BJ (cell line): ENCODE measurements around the gene PPM1A. TPM values are rescaled to one million over a fixed set of nuclear protein-coding genes. Genes with fewer than 3 reads are reported as not detected.

ENCODE experiments used
- CTCF ChIA-PET: fragments of 350-600 bp; formaldehyde crosslinking; extraction: SDS; loops from one replicate; lab custom pipeline; 2021; ENCODE audit warnings: antibody characterized with exemption, inconsistent platforms; lab: Yijun Ruan, JAX
- POLR2A ChIA-PET: fragments of 300-600 bp; sonication (Branson Sonifier 250); formaldehyde crosslinking; extraction: SDS; loops from one replicate; lab custom pipeline; 2021; ENCODE audit warnings: antibody characterized with exemption; lab: Charles Lee
- DNase-seq: peaks from one replicate; pipeline ENCODE4 v3.0.0-alpha.2; 2011; ENCODE audit warnings: low read depth
- H3K27me3 ChIP-seq: 2 replicates; pipeline ENCODE4 v1.6.0; 2011; ENCODE audit warnings: low read length; ENCODE audit not compliant: control insufficient read depth, insufficient read depth
- H3K36me3 ChIP-seq: 2 replicates; pipeline ENCODE4 v1.5.1; 2011; ENCODE audit warnings: low read length; ENCODE audit not compliant: control insufficient read depth, insufficient read depth
- H3K4me3 ChIP-seq: 2 replicates; pipeline ENCODE4 v1.5.1; 2011; ENCODE audit warnings: low read depth, mild to moderate bottlenecking, control low read depth, low read length
- polyA plus RNA-seq: library from polyadenylated mRNA; depleted of rRNA; stranded (reverse); fragments of >200 nt; gene quantifications from 2 replicates; pipeline ENCODE4 v1.2.3, GENCODE V29; 2011
- TF ChIP-seq, protein P1 (sequence below): IDR thresholded peaks from 2 replicates; pipeline ENCODE4 v1.5.1; 2011; ENCODE audit warnings: low read depth, mild to moderate bottlenecking, control low read depth, inconsistent platforms, low read length, moderate library complexity; ENCODE audit not compliant: insufficient read depth

Gene PPM1A
- polyA plus RNA-seq, 1 experiment = 18.5 TPM

GRCh38 chr14:60257865-60258264 is 8.8 kb downstream of the PPM1A start:
- Histone ChIP-seq H3K4me3 (no peak overlapping the region), H3K27me3 (no peaks in the 10 kb centered on the region), H3K36me3 (no peaks in the 10 kb centered on the region)
- POLR2A ChIA-PET = no interaction called here
- CTCF ChIA-PET = no interaction called here
- TF ChIP-seq, protein P1, sequence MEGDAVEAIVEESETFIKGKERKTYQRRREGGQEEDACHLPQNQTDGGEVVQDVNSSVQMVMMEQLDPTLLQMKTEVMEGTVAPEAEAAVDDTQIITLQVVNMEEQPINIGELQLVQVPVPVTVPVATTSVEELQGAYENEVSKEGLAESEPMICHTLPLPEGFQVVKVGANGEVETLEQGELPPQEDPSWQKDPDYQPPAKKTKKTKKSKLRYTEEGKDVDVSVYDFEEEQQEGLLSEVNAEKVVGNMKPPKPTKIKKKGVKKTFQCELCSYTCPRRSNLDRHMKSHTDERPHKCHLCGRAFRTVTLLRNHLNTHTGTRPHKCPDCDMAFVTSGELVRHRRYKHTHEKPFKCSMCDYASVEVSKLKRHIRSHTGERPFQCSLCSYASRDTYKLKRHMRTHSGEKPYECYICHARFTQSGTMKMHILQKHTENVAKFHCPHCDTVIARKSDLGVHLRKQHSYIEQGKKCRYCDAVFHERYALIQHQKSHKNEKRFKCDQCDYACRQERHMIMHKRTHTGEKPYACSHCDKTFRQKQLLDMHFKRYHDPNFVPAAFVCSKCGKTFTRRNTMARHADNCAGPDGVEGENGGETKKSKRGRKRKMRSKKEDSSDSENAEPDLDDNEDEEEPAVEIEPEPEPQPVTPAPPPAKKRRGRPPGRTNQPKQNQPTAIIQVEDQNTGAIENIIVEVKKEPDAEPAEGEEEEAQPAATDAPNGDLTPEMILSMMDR = no peak
- DNase-seq = no peak

DNA sequence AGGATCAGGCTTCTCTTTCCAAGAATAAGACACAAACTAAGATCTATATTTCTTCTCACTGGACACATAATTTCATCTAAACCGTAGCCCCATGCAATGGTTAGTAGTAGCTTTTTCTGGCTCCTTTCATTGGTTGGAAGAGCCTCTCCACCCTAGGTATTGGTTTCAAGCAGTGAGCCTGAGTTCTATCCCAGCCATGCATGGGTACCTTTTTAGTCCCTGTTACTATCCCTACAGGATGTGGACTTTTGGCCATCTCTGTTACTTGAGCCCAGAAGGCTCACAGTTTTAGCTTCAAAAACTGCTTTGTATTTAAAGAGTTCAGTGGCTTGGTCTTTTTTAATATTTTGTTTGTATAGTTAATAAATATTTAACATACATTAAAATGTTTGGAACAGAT is 16.1 kb downstream of the PPM1A start:
- ChIA-PET CTCF (interaction anchor here (0.8 to 1.7 kb wide), 3 partner anchors 8 to 994 kb away, joined by 3 to 4 read pairs (median 3); no protein-coding TSS in a partner anchor), POLR2A (no interaction called here)
- H3K27me3 ChIP-seq = no peaks in the 10 kb centered on the region
- no peaks in the 10 kb centered on the region for H3K36me3 ChIP-seq
- H3K4me3 ChIP-seq = no peak overlapping the region
- TF ChIP-seq, protein P1 = no peak
- no peak for DNase-seq

DNA sequence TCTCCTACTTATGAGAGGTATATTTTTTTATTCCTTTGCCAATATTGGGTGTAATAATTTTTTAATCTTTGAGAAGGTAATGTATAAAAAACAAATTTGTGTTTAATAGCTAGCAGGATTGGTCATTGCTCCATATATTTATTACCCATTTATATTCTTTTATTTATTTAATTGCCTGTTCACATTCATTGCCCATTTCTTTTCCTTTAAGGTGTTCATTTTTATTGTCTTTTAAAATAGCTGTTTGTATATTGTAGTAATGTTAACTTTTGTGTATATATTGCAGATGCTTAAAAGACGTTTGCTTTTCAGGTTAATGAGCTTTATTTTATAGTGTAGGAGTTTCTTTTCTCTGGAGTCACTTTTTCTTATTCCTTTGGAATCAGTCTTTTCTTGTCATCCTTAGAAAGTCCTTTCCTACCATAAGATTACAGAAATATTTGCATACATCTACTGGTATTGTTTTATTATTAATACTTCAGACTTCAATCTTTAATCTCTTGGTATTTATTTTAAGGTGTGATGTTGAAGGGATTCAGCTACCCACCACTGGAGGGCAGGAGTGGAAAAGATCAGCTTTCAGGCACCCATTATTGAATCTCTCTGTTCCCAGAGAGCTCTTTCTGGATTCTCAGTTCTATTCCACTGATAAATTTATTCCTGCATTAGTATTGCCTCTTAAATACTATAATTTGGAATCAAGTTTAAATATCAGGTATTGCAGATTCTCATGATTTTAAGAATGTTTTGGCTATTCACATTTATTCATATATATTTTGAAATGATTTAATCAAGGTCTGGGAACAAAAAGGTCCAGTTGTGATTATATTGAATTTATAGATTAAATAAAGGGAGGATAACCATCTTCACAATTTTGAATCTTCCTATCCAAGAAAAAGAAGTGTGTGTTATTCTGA is 17.3 kb downstream of the PPM1A start:
- CTCF ChIA-PET = interaction anchor here (0.7 to 1.7 kb wide), 6 partner anchors 10 to 993 kb away, joined by 3 to 4 read pairs (median 3); no protein-coding TSS in a partner anchor

DNA sequence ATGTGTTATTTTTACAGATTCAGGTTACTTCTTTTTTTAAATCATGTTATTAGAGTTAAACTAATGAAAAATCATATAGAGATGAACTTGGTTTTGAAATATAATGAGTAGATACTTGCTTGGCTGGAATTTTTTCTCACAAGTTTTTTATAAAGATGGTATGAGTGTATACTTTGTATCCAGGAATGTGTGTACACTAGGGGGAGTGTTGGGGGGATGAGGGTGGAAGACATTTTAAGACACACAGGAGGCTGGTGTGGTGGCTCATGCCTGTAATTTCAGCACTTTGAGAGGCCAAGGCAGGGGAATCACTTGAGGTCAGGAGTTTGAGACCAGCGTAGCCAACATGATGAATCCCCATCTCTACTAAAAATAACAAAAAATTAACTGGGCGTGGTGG is 23.2 kb downstream of the PPM1A start:
- no peak for DNase-seq
- no peak overlapping the region for H3K4me3 ChIP-seq
- no peaks in the 10 kb centered on the region for H3K27me3 ChIP-seq
- CTCF ChIA-PET = interaction anchor here (0.8 kb wide), 1 partner anchor 9 kb away, joined by 4 read pairs; no protein-coding TSS in a partner anchor
- POLR2A ChIA-PET = no interaction called here
- TF ChIP-seq, protein P1 = no peak
- H3K36me3 ChIP-seq = no peaks in the 10 kb centered on the region

More for the DNA sequence above, 17.3 kb downstream of the PPM1A start:
- POLR2A ChIA-PET = no interaction called here
- no peak overlapping the region for H3K4me3 ChIP-seq
- no peaks in the 10 kb centered on the region for H3K36me3 ChIP-seq
- TF ChIP-seq, protein P1 = peak; percentile 61
- no peaks in the 10 kb centered on the region for H3K27me3 ChIP-seq
- no peak for DNase-seq

GRCh38 chr14:60273956-60274355 is 24.9 kb downstream of the PPM1A start:
- H3K36me3 ChIP-seq = no peaks in the 10 kb centered on the region
- TF ChIP-seq, protein P1 = no peak
- DNase-seq = no peak
- ChIA-PET POLR2A (interaction anchor here (0.6 kb wide), 1 partner anchor 295 kb away, joined by 3 read pairs; no protein-coding TSS in a partner anchor), CTCF (no interaction called here)
- H3K27me3 ChIP-seq = no peaks in the 10 kb centered on the region
- H3K4me3 ChIP-seq = no peak overlapping the region
